ENCODE results near the gene SP4.

GRCh38 chr7:21524680-21525079 lies 96.8 kb downstream of the SP4 start:
- TF ChIP-seq ZC3H10 (CRISPR knock-in tag; IDR thresholded peaks at IDR 0.05) (no peak), ZFP3 (CRISPR knock-in tag; IDR thresholded peaks at IDR 0.05) (no peak), ISL1 (CRISPR knock-in tag; IDR thresholded peaks at IDR 0.05) (no peak), ZNF70 (CRISPR knock-in tag; IDR thresholded peaks at IDR 0.05) (no peak), PATZ1 (CRISPR knock-in tag; IDR thresholded peaks at IDR 0.05; ENCODE audit: borderline replicate concordance) (no peak), PPARA (CRISPR knock-in tag; IDR thresholded peaks at IDR 0.05; ENCODE audit: borderline replicate concordance) (no peak), POU6F1 (CRISPR knock-in tag; IDR thresholded peaks at IDR 0.05; ENCODE audit: borderline replicate concordance, low read depth) (no peak), OSR1 (CRISPR knock-in tag; IDR thresholded peaks at IDR 0.05) (no peak), ARNTL (CRISPR knock-in tag; IDR thresholded peaks at IDR 0.05; ENCODE audit: borderline replicate concordance, low read depth) (no peak), CSDC2 (CRISPR knock-in tag; IDR thresholded peaks at IDR 0.05) (no peak), ZNF565 (CRISPR knock-in tag; conservative IDR thresholded peaks at IDR 0.05; ENCODE audit: low read depth) (no peak)

Measured in SK-N-SH treated with all-trans-retinoic acid at 6 μM for 48 hours (cell line).